HepG2 (cell line): ENCODE data around the gene PPP4R3A. TPM values are rescaled to one million over a fixed set of nuclear protein-coding genes. Genes with fewer than 3 reads are reported as not detected.

Source experiments
- ADNP ChIP-seq: sonication (generic); formaldehyde crosslinking; IDR thresholded peaks from 2 replicates; pipeline ENCODE4 v1.4.0; 2020; ENCODE audit warnings: missing genetic modification reagents
- ARHGAP35 ChIP-seq: sonication (generic); formaldehyde crosslinking; IDR thresholded peaks from 2 replicates; pipeline ENCODE4 v1.9.0; 2022; ENCODE audit warnings: mild to moderate bottlenecking, inconsistent platforms, moderate library complexity, missing genetic modification reagents, borderline replicate concordance
- ARNT2 ChIP-seq: sonication (generic); formaldehyde crosslinking; IDR thresholded peaks from 2 replicates; pipeline ENCODE4 v1.8.0; 2022; ENCODE audit warnings: mild to moderate bottlenecking, low read depth, missing genetic modification reagents, moderate library complexity
- ESRRA ChIP-seq: sonication (generic); formaldehyde crosslinking; IDR thresholded peaks from 2 replicates; pipeline ENCODE4 v1.5.1; 2020; ENCODE audit warnings: mild to moderate bottlenecking, low read depth, missing genetic modification reagents
- FOXO4 ChIP-seq: sonication (generic); formaldehyde crosslinking; conservative IDR thresholded peaks from 2 replicates; pipeline ENCODE4 v1.8.1; 2023; ENCODE audit warnings: missing genetic modification reagents
- HOXD1 ChIP-seq: sonication (generic); formaldehyde crosslinking; IDR thresholded peaks from 2 replicates; pipeline ENCODE4 v1.5.0; 2020; ENCODE audit warnings: missing genetic modification reagents
- NKX3-1 ChIP-seq: sonication (generic); formaldehyde crosslinking; IDR thresholded peaks from 2 replicates; pipeline ENCODE4 v1.5.0; 2020; ENCODE audit warnings: missing genetic modification reagents
- POLR2AphosphoS5 ChIP-seq: IDR thresholded peaks from 2 replicates; pipeline ENCODE4 v1.6.1; 2012; ENCODE audit warnings: low read depth, low read length
- RNF2 ChIP-seq: fragments of 450-650 bp; conservative IDR thresholded peaks from 2 replicates; pipeline ENCODE4 v1.6.1; 2016; ENCODE audit warnings: low read depth
- TBX3 ChIP-seq: fragments of 450-650 bp; IDR thresholded peaks from 2 replicates; pipeline ENCODE4 v1.6.1; 2017; ENCODE audit warnings: antibody characterized with exemption, mild to moderate bottlenecking, inconsistent platforms, borderline replicate concordance
- THAP8 ChIP-seq: sonication (generic); formaldehyde crosslinking; IDR thresholded peaks from 2 replicates; pipeline ENCODE4 v1.5.1; 2020; ENCODE audit warnings: missing genetic modification reagents, mild to moderate bottlenecking, borderline replicate concordance
- ZIK1 ChIP-seq: sonication (generic); formaldehyde crosslinking; IDR thresholded peaks from 2 replicates; pipeline ENCODE4 v1.5.0; 2020; ENCODE audit warnings: mild to moderate bottlenecking, low read depth, missing genetic modification reagents, borderline replicate concordance
- ZNF276 ChIP-seq: sonication (generic); formaldehyde crosslinking; IDR thresholded peaks from 2 replicates; pipeline ENCODE4 v1.4.0; 2020; ENCODE audit warnings: mild to moderate bottlenecking, low read depth, missing genetic modification reagents
- ZNF280B ChIP-seq: sonication (generic); formaldehyde crosslinking; IDR thresholded peaks from 2 replicates; pipeline ENCODE4 v1.5.0; 2020; ENCODE audit warnings: missing genetic modification reagents, mild to moderate bottlenecking, borderline replicate concordance
- ZNF367 ChIP-seq: sonication (generic); formaldehyde crosslinking; IDR thresholded peaks from 2 replicates; pipeline ENCODE4 v1.4.0; 2020; ENCODE audit warnings: missing genetic modification reagents, borderline replicate concordance
- ZNF552 ChIP-seq: sonication (generic); formaldehyde crosslinking; IDR thresholded peaks from 2 replicates; pipeline ENCODE4 v1.9.0; 2022; ENCODE audit warnings: missing genetic modification reagents, mild to moderate bottlenecking, borderline replicate concordance
- ZNF619 ChIP-seq: sonication (generic); formaldehyde crosslinking; IDR thresholded peaks from 2 replicates; pipeline ENCODE4 v1.4.0; 2020; ENCODE audit warnings: mild to moderate bottlenecking, missing genetic modification reagents
- ZNF674 ChIP-seq: sonication (generic); formaldehyde crosslinking; IDR thresholded peaks from 2 replicates; pipeline ENCODE4 v1.5.0; 2020; ENCODE audit warnings: low read depth, mild to moderate bottlenecking, missing genetic modification reagents
- ZNF710 ChIP-seq: sonication (generic); formaldehyde crosslinking; IDR thresholded peaks from 2 replicates; pipeline ENCODE4 v1.5.0; 2020; ENCODE audit warnings: mild to moderate bottlenecking, missing genetic modification reagents, borderline replicate concordance
- ZNF724P ChIP-seq: sonication (generic); formaldehyde crosslinking; IDR thresholded peaks from 2 replicates; pipeline ENCODE4 v1.8.0; 2022; ENCODE audit warnings: missing genetic modification reagents, borderline replicate concordance
- ZNF749 ChIP-seq: sonication (generic); formaldehyde crosslinking; IDR thresholded peaks from 2 replicates; pipeline ENCODE4 v1.8.0; 2022; ENCODE audit warnings: mild to moderate bottlenecking, missing genetic modification reagents, moderate library complexity, borderline replicate concordance
- ZNF841 ChIP-seq: sonication (generic); formaldehyde crosslinking; IDR thresholded peaks from 2 replicates; pipeline ENCODE4 v1.8.1; 2023; ENCODE audit warnings: missing genetic modification reagents, borderline replicate concordance
- ZNF879 ChIP-seq: sonication (generic); formaldehyde crosslinking; IDR thresholded peaks from 2 replicates; pipeline ENCODE4 v1.8.1; 2023; ENCODE audit warnings: missing genetic modification reagents
- polyA plus RNA-seq, 8 experiments: library from polyadenylated mRNA; depleted of rRNA in 3 of 8; stranded (reverse) in 7 of 8; unstranded in 1 of 8; fragments of >200 nt; fragmentation: Illumina TruSeq in 4 of 8; extraction: Trizol in 4 of 8; gene quantifications; 2 replicates each; pipeline versions ENCODE4 v1.2.1 to v1.2.3, GENCODE V29; 2011 to 2016; ENCODE audit warnings: low read depth in 4 of 8, missing spikeins in 1 of 8, mixed read lengths in 1 of 8; ENCODE audit not compliant: insufficient read depth in 1 of 8
- total RNA-seq, 5 experiments: library from RNA; depleted of rRNA; stranded (reverse); fragments of >200 nt; fragmentation: Illumina TruSeq; extraction: Trizol; gene quantifications; 2 replicates each; pipeline ENCODE4 v1.2.3, GENCODE V29; 2016; ENCODE audit warnings: low read depth in 1 of 5

PPP4R3A gene
- total and polyA plus RNA-seq, 2 of the 13 experiments (the other 11 are each of a cell fraction or from before 2014, with no cell fraction given): 22.5 to 57.4 TPM

GRCh38 chr14:91417983-91418386 is 92.1 kb downstream of the PPP4R3A start (continued):
- TF ChIP-seq ZNF280B (CRISPR knock-in tag) (no peak), ARNT2 (peak; percentile 92), ZNF367 (CRISPR knock-in tag) (peak; percentile 43; the same call in 1 of the 2 replicates), FOXO4 (CRISPR knock-in tag) (peak; percentile 83; the same call in 1 of the 2 replicates), ESRRA (CRISPR knock-in tag) (peak; percentile 72; the same call in 1 of the 2 replicates), ARHGAP35 (CRISPR knock-in tag) (peak; percentile 41; the same call in 1 of the 2 replicates), HOXD1 (CRISPR knock-in tag) (no peak), NKX3-1 (CRISPR knock-in tag) (peak; percentile 78; the same call in 1 of the 2 replicates), RNF2 (peak; percentile 92), ZIK1 (peak; percentile 95), POLR2AphosphoS5 (no peak), ZNF841 (CRISPR knock-in tag) (peak; percentile 90), ZNF749 (CRISPR knock-in tag) (peak; percentile 82; the same call in 1 of the 2 replicates), ZNF619 (CRISPR knock-in tag) (no peak), ZNF552 (CRISPR knock-in tag) (peak; percentile 91; the same call in 1 of the 2 replicates), THAP8 (CRISPR knock-in tag) (peak; percentile 65; the same call in 1 of the 2 replicates), ZNF879 (CRISPR knock-in tag) (peak; percentile 65; the same call in 1 of the 2 replicates), ADNP (no peak), TBX3 (no peak), ZNF724P (CRISPR knock-in tag) (peak; percentile 85; the same call in 1 of the 2 replicates), ZNF674 (CRISPR knock-in tag) (peak; percentile 98; the same call in 1 of the 2 replicates), ZNF710 (CRISPR knock-in tag) (peak; percentile 29; the same call in 1 of the 2 replicates), ZNF276 (CRISPR knock-in tag) (peak; percentile 65)
